NAMALWA (cell line): ENCODE data around the gene TSHZ2.

ENCODE experiments used
- DNase-seq: peaks from one replicate; pipeline ENCODE4 v3.0.0-alpha.2; 2015; ENCODE audit warnings: low spot score

Gene TSHZ2

DNA sequence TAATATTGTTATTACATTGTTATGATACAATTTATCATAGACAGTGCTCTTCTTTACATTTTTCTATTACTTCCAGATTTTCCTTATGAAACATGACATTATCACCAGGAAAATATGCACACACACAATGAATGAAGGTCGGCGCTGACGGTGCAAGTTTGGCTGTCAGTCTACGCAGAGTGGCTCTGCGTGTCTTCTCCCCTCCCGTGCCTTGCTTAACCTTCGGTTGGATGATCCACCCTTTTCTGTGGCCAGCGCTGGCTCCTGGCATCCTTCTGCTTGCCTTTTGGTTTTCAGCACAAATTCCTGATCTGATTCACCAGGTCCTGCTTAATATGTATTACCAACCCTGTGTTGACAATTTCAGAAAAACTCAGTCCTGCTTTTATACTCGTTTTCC is 157.4 kb downstream of the TSHZ2 start:
- DNase-seq = no peak

DNA sequence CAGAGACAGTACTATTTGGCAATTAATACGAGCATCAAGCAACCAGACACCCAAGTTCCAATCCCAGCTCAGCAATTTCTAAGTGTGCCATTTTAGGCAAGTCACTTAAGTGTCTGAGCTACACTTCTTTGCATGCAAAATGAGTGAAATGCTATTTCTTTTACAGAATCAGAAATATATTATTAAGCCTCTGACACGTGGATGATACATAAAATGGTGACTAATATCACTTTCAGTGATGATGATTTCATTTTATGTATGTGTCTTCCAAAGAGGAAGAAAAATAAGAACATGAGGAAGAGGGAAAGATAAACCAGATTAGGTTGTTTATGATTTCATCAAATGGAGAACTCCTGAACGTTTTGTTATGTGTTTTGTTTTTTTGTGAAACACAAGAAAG is 158.6 kb downstream of the TSHZ2 start:
- no peak for DNase-seq

DNA sequence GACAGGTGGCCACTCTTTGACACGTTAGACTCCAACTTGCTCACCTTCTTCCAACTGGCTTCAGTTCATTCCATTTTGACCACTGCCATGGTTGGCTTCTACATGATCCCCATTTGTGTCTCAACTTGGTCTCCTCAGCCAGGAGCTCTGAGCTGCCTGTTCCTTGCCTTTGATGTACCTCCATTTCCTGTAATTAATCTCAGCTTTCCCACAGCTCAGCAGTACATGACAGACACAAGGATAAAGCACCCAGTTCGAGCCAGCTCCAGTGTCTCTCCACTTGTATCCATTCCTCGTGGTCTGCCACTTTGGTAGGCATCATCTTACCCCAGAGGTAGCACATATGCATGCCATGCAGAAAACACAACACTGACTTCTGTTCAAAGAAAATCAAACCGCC is 161.0 kb downstream of the TSHZ2 start:
- DNase-seq = no peak

DNA sequence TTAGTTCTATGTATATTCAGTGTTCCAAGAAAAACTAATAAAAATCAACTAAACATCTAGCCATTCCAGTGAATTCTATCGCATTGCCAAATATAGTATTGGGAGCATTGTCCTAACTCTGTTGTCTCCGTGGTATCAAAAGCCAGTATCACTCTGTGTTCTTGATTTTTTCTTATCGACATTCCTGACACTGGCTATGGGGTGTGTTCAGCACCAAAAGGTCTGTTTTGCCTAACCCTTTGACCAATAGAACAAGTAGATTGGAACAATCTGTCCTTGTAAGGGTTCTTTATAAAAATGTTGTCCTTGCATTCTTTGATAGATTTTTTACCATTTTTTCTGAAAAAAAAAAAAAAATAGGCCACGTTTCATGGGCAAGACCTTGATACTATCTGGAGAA is 161.5 kb downstream of the TSHZ2 start:
- no peak for DNase-seq

DNA sequence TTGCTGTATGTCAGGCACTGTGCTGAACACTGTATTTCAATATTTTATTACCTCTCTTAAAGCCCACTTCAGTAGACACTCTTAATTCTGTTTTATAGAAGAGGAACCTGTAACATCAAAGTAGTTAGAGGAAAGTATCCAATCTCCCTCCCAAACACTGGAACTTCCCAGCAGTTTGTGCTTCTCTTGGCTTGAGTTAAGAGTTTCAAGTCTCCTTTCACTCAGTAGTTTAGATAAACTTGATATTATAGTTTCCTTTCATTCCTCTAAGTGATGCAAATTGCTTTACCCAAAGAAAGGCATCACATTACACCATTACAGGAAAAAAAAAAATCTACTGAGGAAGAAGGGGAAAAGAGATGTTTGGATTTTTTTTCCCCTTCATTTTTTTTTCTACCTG is 164.3 kb downstream of the TSHZ2 start:
- DNase-seq = no peak

DNA sequence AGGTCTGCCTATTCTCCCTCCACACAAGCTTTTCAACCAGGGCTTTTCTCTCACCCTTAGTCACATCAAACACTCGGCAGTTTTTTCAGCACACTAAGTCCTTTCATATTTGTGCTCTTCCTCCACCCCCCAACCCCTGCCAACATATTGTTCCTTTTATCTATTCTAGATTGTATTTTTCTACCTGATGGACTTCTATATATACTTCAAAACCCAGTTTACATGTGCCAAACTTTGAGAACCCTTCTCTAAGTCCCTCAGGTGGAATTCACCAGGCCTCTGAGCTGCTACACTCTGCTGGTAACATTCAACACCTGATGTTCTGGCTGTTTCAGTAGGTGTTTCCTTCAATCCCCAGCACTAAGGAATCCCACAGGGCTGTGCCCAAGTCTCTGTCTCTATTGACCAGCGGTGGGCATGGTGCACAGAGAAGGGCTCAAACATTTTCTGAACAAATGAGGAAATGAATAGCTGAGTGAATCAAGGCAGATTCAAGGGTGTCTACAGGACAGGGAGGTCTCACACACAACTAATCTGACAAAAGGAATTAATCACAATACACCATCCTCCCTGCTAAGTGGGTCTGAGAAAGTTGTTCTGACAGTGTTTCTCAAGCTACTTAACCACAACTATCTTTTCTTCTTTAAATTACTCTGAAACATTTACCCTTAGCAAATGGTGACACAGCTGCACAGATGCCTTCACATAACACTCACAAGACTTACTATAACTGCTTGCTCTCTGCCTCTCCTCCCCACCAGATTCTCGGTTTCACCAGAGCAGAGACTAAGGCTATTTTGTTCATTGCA is 166.5 kb downstream of the TSHZ2 start:
- DNase-seq = no peak

DNA sequence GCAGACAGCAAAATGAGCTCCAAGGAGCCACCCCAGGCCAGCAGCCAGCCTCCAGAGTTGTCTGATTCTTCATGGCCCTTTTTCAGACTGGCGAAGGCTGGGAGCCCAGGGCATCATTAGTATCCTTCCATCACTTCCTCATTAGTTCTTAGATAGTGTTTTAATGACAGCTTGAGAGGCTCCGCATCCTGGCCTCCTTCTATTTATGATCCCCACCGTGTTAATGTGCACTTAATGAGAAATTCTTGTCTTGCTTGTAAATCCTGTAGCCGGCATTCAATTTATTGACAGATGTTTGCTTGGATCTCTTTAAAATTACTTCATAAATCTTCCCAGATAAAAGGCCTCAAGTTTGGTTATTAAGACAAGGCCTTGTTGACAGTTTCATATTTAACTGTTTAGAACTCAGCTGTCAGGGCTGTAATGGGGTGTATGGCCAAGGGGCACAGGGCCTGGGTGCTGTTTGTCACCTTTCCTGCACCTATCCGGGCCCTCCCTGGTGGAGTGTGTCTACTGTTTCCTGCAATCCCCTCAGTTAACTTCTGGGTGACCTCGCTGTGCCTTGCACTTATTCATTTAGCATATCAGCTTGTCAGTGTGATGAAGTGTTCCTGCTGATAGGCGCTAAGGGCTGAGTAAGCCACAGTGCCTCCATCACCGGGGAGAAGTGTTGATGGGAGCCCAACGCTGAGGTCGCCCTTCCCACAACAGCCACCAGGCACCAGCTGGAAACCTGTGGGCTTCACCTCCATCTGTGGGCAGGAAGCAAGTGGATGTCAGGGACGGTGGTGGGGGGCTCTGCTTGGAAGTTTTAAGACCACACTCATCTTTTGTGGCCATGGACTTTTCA is 169.3 kb downstream of the TSHZ2 start:
- no peak for DNase-seq

DNA sequence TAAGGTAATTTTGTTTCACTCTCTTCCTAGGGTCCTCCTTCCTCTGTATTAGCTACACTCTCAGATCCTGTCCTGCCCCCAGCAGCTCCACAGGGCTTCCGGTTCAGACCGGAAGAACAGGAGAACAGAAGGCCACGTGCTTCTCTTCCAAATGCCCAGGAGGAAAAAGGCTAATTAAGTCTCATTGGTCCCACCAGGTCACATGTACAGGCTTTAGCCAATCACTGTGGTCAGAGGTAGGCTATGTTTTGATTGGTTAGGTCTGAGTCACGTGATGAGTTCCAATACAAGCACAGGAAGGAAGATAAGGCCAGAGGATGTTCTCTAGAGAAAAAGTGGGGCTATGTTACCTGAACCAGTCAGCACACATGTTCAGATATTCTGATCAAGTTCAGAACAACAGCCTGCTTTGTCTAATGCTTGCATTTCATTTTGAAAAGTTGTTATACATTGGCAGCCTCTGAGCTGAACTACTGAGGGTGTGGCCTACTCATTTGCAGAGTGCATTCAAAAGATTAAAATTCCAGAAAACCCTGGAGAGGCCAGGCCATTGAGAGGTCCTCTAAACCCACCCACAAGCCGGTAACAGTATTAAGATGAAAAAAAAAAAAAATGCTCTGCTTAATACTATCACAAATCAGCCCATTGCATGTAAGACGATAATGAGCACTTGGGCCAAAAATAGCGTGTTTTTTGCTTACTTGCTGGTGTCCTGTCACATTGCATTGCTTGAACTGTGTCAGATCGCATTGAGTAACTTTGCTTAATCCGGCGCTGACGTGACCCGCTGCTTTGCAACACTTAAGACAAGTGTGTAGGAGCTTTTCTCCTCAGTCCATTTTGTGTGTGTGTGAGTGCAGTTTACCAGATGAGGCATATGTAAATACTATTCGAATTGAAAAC is 170.3 kb downstream of the TSHZ2 start:
- DNase-seq = peak; percentile 82

DNA sequence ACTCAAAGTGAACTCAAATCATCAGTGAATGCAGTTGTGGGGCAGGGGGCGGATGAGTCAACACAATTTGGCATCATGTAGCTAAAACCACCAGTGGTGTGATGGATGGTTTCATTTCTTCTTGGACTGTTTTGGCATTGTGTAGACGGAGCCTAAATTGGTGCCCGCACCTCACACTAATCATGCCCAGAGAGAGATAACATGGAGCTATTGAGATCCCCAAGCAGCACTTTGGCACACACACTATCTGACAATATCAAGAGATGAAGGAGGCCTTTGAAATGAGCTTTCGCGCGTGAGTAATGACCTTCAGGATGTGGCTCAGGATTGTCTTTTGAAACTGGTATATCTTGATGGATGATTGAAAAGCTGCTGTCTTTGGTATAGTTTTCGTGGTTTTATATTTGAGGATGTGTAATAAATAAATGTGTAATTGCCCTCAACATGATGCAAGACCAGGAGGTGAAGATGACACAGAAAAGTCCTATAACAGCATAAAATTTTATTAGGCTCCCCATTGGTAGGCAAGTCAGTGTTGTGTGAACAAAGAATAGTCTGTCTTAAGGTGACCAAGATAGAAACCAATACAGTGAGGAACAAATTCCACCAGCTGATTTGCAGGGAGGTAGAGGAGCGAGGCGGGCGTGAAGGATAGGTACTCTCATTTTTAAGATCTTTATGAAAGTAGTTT is 174.2 kb downstream of the TSHZ2 start:
- no peak for DNase-seq

DNA sequence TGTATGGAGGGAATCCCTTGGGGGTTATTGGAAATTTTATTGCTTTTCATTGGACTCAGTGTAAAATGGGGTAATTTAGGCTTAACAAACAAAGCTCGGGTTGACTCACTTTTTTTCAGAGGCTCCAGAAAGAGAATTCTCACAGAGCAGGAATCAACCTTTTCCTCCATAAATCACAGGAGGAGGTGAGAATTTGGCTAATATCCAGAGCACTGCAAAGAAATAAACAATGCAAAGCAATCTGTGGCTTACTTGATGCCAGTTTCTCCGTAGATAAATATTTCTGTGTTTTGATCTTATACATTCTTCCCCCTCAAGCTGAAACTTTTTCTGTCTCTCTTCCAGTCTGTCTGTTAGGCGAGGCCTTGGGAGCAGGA is 176.6 kb downstream of the TSHZ2 start:
- no peak for DNase-seq

DNA sequence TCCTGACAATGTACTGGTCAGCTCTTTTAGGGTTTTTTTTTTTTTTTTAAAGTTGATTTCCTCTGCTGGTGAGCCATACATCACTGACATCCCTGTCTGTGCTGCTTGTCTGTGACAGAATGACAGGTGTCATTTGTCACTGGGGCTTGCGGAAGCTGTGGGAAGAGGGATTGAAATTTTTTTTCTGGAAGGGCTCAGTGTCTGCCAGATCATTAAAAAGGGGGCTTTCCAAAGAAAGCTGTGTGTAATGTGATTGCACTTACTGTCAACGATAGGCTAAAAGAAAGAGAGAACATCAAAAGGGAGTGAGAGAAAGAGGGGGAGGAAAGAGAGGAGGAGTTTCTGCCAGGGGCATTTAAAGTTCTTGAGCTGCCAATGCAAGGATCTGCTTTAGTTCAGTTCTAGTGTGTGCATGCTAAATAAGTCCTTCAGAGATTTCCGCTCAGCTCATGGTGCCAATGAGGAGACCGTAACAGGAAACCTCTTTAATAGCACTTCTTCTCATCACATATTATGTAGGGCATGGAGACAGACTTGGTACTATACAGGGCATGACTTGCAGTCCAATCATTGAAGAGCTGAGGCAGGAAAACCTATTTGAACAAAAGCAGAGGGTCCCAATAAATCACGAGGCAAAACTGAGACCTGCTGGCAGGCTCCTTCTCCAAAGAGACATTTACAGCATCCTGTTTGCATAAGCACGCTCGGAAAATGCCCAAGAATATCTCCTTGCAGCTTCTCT is 177.2 kb downstream of the TSHZ2 start:
- DNase-seq = no peak

DNA sequence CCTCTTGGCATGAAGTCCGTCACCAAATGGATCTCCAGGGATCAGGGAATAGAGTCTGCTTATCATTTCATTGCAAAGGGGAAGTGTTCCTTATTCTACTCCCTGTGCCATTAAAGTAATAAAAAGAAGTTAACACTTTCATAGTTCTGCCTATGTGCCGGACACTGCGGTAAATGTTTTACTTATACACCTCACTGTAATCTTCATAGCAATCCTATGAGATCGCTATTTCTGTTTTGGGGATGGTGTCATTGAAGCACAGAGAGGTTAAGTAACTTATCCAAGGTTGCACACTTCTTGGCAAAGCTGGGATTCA is 177.7 kb downstream of the TSHZ2 start:
- no peak for DNase-seq

DNA sequence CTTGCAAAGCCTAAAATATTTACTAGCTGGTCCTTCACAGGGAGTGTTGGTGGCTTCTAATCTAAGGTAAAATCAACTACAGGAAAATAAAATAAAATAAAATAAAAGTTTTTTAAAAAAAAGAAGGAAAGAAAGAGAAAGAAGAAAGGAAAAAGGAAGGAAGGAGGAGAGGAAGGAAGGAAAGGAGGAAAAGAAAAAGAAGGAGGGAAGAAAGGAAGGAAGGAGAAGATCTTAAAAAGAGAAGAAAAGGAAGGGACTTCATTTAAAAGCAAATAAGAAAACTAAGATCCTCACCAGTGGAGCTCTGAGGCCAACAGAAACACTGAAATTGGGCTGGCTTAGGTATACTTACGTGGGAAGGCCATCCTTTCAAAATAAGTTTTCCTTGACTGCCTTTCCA is 178.4 kb downstream of the TSHZ2 start:
- no peak for DNase-seq

DNA sequence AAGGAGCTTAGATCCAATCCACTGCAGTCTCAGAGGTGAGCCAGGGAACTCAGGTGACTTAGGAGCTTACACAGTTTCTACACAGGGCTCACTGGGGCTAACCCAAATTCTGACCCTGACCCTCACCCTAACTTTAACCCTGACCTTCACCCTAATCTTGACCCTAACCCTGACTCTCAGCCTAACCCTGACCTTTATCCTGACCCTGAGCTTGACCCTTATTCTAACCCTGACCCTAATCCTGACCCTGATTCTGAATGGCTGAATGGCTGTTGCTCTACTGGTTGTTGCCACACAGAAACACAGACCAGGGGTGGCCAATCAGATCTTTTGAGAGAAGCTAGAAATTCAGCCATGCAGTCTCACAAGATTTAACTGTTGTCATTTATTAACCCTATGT is 180.1 kb downstream of the TSHZ2 start:
- DNase-seq = no peak

DNA sequence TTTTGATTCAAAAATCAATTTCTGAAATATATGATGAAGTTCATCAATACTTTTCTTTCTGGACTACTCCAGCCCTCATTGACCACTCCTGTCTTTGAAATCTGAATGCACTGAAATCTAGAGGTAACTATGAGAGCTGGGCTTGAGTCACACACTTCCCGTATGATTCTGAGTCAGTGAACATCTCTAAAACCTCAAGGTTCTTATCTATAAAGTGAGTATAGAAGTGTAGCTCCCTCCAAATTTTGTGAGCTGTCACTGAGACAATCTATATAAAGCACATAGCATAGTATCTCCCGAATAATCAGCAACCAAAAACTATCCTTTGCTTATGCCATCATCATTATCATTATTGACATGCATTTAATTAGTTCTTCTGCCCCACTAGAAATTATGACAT is 182.4 kb downstream of the TSHZ2 start:
- no peak for DNase-seq

DNA sequence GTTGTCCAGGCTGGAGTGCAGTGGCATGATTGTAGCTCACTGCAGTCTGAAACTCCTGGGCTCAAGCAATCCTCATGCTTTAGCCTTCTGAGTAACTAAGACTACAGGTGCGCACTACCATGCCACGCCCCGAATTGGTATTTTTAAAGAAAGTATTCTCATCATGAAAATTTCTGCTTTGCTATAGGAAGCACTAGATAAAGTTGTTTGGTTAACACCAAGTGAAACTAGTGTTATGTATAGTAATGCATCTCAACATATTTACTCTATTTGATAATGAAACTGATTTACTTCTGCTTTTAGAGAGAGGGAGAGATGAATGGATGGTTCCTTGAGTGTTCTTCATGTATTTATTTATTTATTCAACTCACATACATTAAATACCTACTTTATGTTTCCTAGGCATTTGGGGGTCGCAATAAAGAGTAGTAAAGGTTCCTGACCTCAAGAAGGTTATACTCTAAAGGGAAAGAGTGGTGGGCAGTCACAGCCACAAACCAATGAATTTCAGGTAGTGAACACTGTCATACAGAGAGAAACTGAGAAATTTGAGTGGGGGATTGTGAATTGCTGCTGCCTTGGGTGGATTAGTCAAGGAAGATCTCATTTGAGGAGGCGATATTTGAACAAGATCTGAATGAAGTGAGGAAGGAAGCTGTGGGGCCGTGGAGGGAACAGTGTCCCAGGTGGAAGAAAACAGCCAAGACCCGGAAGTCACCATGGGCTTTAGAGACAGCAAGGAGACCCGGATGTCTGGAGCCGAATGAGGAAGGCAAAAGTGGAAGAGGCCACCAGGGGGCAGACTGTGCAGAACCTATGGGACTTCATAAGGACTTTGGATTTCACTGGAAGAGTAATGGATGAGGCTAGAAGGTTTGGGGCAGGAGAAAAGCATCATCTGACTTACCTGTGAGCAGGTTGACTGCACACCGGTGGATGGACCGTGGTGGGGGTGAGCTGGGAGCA is 185.6 kb downstream of the TSHZ2 start:
- peak; percentile 63 for DNase-seq

DNA sequence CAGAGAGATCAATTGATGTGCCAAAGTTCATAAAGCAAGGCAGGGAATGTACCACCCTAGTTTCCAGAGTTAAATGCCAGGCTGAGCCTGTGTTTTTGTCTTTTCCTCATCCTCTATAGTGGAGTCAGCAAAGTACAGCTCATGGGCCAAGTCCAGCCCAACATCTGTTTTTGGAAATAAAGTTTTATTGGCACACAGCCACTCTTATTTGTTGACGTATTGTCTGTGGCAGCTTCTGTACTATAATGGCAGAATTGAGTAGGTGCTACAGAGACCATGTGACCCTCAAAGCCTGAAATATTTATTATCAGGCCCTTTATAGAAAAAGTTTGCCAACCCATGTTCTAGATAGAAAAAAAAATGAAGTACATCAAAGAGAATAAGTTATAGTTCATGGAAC is 187.0 kb downstream of the TSHZ2 start:
- DNase-seq = no peak

DNA sequence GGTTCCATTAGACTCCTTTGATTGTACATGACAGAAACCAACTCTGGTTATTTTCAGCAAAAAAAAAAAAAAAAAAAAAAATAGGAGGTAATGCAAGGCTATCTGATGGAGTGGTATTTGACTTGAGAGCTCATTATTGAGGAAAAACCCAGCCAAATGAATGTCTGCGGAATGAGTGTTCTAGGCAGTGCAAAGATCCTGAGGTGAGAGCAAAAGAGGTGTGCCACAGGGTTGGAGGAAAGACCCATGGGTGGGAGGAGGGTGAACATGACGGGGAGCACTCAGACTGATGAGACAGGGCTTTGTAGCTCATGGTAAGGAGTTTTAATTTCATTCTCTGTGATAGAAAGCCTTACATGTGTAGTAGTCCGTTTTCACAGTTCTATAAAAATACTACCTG is 188.9 kb downstream of the TSHZ2 start:
- no peak for DNase-seq

DNA sequence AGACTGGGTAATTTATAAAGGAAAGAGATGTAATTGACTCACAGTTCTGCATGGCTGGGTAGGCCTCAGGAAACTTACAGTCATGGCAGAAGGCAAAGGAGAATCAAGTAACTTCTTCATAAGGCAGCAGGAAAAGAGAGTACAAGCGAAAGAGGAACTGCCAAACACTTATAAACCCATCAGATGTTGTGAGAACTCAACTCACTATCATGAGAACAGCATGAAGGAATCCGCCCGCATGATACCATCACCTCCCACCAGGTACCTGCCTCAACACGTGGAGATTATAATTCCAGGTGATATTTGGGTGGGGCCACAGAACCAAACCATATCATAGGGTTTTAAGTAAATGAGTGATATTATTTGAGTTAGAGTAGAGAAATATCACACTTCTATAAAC is 189.3 kb downstream of the TSHZ2 start:
- no peak for DNase-seq

DNA sequence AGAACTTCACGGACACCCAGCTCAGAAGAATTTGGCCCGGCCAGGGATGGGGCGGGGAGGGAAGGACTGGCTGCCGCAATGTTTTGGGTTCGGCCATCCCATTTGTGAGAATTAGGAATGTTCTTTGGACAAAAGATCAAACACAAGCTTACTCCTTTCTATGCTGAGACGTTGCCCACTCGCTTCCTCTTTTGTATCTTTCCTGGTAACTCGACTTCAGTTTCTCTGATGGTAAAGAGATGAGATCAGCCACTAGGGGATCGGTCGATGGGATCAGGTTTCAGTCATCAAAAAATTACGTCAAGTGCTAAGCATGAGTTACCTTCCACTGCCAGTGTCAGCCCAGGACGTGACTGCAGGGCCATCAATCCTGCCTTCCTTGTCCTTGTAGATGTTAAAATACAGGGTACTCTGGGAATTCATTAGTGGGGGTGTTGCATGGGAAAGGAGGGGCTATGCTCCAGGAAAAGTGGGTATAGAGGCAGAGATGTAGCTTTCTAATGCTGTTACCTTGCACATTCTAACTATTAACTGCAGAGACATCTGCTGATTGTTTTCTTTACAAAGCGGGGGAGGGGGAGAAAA is 190.2 kb downstream of the TSHZ2 start:
- DNase-seq = peak; percentile 10
